T-helper 1 cell treated with Interleukin-12 subunit alpha and Interleukin-12 subunit beta and Interleukin-4 antibody, amounts not matched to agents 30 ng/mL and 1 ng/mL, for 36 hours (primary cell): ENCODE measurements around the gene FCMR. TPM values are rescaled to one million over a fixed set of nuclear protein-coding genes. Genes with fewer than 3 reads are reported as not detected.

ENCODE experiments used
- intact Hi-C: fragments of 100-400 bp; cut with micrococcal nuclease; formaldehyde crosslinking; loops from one replicate; pipeline ENCODE4 v1.15.1; 2024
- total RNA-seq: library from RNA; stranded (reverse); gene quantifications from 2 replicates; pipeline ENCODE4 v1.2.3, GENCODE V29; 2022

The FCMR gene
- total RNA-seq, 1 donor from 2014 or later: 65.7 TPM

DNA sequence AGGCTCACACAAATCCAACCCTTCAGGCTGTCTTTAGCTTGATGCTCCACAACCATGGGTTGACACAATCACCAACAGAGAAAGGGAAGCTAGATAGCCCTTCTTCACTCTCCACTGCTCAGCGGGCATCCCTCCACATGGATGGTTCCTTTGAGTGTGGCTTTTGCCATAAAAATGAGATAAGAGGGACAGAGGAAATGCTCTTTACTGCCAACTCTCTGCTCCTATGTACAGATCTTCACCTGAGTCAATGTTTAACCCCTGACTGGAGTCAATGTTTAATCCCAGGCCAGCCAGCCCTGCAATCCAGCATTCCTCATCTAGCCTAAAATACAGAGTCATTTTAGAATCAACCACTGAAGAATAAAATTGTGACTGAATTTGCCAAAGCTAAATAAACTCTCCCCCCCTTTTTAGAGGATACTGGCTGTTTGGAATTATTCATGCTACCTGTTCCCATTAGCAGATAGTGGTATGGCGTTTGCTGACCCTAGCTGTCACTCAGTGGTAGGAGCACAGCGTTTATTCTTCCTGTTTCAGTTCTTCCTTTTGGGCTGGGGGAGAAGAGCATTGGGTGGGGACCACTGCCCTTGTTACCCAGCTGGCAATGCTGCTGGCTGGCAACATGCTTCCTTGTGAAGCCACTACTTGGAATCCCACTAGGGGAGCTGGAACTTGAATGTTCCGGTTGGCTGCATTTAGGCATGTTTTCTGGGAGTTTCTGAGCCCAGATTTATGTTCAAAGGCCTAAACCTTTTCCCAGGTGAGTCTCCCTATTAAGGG lies 29.8 kb upstream of the FCMR start:
- intact Hi-C loops: no loop called here

DNA sequence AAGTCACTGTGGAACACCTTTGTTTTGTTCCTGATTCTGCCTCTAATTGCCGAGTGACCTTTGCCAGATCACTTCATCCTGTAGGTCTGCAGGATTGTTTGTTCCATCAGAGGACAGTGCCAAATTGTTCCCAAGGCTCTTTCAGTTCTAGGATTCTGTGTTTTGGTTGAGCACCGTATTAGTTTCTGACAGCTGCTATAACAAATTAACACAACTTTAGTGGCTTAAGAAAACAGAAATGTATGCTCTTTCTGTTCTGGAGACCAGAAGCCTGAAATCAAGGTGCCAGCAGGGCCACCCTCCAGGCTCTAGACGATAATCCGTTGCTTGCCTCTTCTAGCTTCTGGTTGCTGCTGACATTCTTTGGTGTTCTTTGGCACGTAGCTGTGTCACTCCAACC lies 27.9 kb upstream of the FCMR start:
- intact Hi-C loops: no loop called here

DNA sequence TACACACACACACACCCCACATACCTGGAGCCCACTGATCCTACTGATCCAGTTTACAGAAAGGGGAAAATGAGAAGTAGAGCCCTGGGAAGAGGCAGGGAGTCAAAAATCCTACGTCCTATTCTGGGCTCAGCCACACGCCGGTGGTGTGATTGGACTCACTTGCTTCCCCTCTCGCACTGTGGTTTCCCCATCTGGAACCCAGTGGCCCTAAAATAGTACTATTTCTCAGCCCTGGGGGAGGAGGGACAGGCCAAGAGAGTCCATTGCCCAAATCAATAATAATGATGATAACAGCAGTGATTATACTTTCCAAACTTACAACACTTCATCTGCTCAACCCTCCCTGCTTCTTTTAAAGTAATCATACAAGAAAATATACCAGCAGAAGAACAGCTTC lies 27.5 kb upstream of the FCMR start:
- intact Hi-C loops: no loop called here

DNA sequence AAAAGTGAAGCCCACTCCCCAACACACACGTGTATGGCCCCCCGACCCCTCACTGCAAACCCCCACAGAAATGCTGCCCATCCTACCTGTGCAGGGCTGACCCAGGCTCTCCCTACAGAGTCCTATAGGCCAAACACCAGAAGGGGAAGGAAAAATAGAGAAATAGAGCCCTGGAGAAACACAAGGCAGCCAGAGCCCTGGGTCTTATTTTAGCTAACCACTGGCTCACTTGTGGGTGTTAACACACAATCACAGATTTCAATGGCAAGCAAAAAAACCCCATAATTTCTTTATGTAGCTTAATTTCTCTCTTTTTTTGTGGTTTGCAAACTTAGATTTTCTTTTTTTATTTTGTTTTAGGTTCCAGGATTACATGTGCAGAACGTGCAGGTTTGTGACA lies 25.5 kb upstream of the FCMR start:
- intact Hi-C loops: no loop called here

DNA sequence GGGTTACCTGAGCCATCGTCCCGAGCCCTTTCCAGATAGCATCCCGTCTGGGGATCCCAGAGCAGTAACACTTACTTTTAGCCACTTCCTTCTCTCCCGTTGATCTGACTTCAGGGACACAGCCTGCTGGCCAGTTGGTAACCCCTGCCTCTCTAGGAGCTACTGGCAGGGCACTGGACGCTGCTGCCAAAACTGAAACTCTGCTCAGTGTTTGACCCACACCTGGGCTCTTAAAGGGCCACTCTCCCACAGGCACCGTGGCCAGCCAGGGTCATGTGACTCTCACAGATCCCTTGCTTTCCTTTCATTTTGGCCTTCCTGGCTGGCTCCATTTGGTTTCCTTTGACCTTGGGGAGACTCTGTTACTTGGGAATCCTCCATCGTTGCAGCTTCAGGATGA lies 24.5 kb upstream of the FCMR start, which contains the start of gene PIGR:
Gene PIGR, minus strand, starts transcription at position 206 of the 400 bp plus-strand sequence. CDS start 5,935 bp downstream, outside the sequence.
- intact Hi-C loops: no loop called here

DNA sequence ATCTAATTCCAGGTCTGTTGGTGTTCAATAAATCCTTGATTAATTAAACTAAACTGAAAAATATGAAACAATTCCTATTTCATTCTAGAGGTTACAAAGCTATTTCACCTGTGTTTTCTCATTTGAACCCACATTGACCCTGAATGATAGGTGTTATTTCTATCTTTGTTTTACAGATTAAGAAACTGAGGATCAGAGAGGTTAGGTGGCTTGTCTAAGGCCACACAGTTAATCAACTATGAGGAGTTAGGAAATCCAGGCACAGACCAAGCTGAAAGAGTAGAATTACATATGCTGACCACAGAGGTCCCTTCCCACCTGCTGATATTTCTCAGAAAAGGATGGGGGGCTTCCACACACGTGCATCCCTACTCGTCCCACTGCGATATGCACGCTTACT lies 24.0 kb upstream of the FCMR start:
- intact Hi-C loops: no loop called here

DNA sequence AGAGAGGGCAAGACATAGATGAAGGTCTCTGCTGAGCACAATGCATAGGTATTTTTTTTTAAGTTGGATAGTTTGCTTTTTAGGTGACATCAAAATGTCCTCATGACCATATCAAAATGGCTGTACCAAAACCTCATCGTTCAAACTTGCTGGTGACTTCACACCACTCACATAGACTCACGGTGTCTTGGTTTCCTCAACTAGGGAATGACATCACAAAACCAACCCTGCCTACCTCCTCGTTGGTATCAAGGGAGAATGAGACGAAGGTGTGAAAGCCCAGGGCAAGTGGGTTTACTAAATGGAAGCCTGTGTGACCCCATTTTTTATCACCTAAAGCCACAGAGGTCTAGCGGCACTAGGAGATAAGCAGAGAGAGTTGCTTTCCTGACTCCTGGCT lies 23.0 kb upstream of the FCMR start:
- intact Hi-C loops: no loop called here

DNA sequence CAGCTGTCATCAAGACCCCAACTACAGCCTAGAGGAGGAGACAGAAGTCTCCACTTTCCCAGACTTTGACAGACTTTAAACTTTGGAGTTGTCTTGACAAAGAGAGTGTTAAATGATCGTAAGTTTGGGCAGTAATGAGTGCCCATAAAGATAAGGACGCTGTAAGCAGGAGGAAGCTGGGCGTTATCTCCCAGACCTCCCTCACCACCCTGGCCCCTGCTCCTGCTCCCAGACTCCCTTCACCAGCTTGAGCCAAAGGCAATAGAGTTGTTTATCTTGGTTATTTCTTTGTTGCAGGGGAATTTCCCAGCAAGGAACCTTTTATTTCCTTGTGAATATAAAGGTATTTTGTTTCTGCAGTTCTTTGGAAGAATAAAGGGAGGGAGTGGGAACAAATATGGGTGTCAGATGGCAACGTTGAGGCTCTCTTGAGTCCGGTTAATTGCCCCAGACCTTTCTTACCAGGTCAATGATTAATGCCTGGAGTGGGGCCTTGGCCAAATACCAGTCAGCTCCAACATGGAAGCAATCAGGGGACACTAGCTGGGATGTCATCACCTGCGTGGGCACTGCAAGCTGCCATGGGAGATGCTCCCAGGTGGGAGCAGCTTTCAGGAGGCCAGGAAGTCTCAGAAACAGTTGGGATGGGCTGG lies 20.2 kb upstream of the FCMR start:
- intact Hi-C loops: no loop called here

DNA sequence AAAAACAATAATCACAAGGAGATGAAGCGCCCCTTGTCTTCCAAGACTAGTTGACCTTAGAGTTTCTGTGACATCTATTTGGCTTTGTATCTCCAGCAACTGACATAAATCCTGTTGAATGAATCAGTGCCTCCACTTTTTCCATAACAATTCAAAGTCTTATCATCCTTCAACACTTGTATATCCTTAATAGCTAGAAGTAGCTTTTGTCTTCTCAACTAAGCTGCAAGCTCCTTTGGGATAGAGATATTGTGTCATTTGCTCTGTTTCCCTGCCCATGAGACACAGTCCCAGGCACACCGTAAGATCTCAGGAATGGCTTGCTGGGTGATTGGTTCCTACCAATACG lies 18.8 kb upstream of the FCMR start:
- intact Hi-C loops: no loop called here

DNA sequence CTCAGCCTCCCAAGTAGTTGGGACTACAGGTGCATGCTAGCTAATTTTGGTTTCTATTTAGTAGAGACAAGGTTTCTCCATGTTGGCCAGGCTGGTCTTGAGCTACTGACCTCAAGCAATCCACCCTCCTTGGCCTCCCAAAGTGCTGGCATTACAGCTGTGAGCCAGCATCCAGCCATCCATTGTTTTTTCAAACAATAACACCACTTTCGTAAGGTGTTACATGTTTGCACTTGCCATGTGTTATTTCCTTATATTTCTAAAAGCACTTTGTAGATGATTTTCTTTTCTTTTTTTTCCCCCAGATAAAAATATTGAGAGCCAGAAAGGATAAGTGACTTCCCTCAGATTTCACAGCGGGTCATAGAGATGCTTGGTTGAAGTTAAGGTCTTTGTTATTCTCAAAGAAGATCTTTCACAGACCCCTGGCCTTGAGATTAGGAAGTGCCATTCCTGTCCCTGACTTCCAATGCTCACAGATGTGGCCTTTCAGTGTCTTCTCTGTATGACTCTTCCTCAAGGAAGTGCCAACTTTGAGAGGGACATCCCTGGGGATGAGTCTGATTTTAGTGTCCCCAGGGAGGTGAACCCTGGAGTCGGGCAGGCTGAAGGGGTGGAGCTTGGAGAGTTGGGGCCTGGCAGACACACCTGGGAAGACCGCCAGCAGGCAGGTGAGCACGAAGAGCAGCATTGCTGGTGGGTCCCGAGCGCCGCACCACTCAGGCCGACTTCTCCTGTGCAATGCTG lies 18.3 kb upstream of the FCMR start:
- intact Hi-C loops: no loop called here

DNA sequence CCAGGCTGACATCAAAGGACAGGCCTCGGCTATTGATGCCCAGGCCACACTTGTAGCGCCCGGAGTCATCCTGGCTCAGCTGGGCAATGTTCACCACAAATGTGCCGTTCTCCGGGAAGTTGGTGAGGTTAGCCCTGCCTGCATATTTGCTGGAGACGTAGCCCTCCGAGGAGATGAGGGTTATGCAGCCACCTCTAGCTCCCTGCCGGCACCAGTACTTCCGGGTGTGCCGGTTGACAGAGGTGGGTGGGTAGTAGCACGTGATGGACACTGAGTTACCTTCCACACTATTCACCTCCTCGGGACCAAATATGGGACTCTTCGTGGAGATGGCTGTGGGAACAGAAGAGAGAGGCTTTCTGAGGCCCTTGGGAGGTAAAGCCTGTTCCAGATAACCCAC lies 17.4 kb upstream of the FCMR start:
- intact Hi-C loops: no loop called here

DNA sequence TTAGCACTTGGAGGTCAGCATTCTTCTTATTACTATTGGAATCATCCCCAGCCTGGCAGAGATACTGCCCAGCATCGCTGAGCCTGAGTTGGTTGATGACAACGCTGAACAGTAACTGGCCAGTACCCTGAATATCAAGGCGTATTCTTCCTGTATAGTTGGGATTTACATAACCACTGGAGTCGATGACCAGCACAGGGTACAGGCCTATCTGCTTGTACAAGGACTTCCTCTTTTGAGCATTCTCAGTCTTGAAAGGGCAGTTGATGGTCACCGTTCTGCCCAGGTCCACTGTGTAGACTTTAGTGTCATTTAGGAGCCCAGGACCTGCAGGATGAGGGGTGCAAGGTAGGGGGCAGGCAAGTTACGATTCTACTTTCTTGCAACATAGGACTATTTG lies 15.7 kb upstream of the FCMR start:
- intact Hi-C loops: no loop called here

DNA sequence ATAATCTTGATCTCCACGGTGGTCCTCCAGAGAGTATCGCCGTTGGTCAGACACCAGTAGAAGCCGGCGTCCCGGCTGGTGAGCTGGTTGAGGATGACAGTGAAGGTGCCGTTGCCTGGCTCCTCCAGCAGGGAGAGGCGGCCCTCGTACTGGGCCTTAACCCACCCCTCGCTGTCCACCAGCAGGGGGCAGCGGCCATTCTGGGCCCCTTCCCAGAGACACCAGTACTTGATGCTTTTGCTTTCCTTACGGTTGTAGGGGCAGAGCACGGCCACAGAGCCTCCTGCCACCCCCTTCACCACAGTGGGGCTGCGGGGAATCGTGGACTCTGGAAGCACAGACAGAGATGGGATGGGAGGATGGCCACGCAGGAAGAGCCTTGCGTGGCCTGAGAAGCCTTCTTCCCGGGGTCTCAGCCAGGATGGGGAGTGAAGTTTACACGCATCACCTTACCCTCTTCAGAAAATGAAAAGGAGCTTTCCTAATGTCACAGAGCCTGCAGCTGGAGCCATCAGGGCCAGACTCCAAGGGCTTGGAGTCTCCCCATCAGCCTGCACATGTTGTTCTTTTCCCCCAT lies 13.8 kb upstream of the FCMR start:
- intact Hi-C loops: loop anchor here (1.0 kb wide), 2 partner anchors 47 to 142 kb away; no protein-coding TSS in a partner anchor

DNA sequence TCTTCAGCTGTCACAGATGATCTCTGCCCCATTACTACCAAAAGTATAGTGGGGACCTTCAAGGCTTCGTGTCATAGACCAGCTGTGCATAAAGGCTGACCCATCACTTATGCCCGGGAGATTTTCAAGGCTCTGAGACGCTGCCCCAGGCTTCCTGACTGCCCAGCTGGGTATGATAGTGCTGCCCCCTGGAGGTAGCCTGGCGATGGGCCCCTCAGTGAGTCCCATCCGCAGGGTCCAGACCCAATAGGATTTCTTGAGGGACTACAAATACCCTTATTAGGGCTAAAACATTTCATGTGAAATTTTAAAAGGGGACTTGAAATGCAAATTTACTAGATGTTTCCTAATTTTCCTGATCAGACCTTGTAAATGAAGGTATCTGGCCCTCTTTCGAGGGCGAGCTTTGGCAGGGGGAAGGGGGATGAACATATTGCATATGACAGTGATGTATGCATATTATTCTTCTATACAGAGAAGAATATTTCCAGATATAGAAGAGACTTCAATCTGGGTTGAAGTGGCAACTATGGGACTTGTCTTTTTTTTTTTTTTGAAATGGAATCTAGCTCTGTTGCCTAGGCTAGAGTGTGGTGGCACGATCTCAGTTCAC lies 11.7 kb upstream of the FCMR start:
- intact Hi-C loops: loop anchor here (1.0 kb wide), 2 partner anchors 21 to 124 kb away; no protein-coding TSS in a partner anchor

DNA sequence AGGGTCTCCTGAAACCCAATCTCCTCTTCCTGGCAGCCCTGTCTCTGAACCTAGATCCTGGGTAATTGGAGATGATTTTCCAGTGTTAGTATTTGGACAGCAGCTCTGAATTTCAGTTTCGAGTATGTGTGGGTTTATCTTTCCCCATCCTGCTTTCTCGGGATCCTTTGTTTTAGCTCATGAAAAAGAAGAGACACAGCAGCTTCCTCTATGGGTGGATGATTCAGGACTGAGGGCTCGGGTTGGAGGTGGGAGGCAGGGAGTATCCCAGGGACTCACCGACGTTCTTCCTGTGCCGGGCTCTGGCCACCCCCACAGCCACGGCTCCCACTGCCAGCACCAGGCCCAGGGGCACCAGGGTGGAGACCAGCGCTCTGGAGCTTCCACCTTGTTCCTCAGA lies 10.4 kb upstream of the FCMR start:
- intact Hi-C loops: no loop called here

DNA sequence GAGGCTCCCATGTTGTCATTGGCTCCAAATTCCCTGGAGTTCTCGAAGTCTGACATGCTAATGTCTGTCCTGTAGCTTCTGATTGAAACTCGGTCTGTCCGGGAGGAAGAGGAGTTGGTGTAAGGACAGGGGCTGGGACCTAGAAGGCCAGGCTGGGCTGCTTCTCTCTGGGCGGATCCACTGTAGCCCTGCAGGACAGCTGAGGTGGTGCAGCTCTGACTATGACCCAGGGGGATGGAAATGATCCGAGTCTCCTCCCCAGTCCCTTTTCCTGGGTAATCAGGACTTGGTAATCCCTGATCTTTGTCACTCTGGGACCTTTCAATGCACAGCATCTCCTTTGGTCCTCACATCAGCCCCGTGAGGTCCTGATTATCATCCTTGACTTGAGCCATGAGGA lies 10.0 kb upstream of the FCMR start:
- intact Hi-C loops: no loop called here

DNA sequence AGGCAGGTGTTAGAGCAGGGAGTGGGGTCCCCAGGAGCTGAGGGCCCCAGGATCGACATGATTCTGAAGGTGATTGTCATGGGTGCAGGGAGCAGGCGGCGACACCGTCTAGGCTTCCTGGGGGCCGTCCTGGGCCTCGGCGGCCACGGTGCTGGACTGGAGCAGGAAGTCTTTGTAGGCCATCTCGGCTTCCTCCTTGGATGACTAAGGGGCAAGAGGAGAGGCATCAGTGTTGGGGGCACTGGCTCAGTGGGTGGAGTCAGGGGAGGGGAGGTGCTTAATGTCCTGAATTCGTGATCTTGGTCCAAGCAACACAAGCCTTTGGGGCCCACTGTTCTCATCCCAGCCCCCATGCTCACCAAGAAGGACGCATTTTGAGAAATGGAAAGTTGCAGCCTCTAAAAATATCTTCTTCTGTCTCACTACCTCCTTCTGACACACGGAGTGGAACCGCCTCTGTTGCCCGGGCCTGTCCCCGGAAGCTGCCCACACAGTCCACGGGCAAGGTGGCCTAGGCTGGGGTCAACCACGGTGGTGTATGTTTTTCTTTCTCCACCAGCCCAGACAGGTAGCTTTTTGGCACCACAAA lies 8.6 kb upstream of the FCMR start:
- intact Hi-C loops: no loop called here

DNA sequence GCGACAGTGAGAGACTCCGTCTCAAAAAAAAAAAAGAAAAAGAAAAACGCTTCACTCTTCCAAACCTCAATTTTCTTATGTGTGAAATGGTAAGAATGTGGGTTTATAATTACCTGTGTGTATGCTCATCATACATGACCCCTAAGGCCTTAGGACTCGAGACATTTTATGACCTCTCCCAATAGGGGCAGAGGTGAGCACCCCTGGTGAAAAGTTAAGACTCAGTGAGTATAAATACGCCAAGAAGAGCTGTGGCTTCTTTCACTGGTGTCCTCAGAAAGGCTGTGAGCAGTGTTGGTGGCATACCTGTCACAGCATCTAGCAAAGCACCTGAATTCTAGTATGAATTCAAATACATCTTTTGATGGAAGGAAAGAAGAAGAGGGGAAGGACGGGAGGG lies 7.8 kb upstream of the FCMR start:
- intact Hi-C loops: no loop called here

DNA sequence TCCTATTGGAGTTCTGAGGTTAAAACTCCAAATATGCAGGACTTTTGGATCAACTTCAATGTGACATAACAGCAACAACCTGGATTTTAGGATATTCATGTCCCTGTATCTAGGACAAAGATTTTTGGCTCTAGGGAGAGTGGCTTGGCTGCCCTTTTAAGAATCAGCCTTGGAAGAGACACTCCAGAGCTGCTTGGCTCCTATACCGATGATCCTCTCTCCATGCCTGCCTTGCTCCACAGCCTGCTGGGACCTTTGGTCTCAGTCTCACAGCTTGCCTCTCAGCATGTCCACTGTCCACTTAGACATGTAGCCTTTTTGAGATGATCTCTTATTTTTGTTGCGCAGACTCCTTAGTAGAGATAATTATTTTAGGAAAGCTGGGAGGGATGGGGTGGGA lies 4.5 kb upstream of the FCMR start:
- intact Hi-C loops: no loop called here

DNA sequence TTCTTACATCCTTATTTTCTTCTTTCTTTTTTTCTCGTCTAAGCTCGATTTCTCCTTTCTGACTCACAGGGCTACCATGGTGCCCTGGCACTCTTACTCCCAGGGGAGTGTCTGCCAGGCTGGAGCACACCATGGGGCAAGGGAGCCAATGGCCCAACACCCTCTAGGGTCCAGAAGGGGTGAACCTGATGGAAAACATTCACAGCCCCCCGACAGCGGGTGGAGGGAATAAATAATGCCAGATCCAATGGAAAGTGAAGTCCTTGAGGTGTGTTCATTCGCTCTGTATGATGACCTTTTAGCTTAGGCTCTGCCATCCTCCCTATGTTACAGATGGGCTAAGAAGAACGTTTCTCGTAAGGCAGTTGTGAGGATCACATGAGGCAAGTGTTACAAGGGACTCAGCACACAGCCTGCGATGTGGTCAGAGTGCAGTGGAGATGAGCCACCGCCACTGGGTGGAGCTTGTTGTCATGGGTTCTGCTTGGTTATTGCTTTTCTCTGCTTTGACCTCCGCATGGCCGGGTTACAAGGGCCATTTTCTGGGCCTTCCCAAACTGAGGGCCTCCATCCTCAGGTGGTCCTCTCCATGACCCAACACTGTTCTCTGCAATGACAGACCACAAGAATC lies 3.5 kb upstream of the FCMR start:
- intact Hi-C loops: no loop called here
